Ovary (tissue), 3 donors: ENCODE measurements around the gene TBX6.

Experiments used
- EP300 ChIP-seq: sonication (generic); formaldehyde crosslinking; IDR thresholded peaks from one replicate; pipeline ENCODE4 v1.6.1; 2017; ENCODE audit warnings: antibody characterized with exemption
- POLR2A ChIP-seq: fragments of 450-650 bp; IDR thresholded peaks from one replicate; pipeline ENCODE4 v1.6.1; 2017; ENCODE audit warnings: antibody characterized with exemption, mild to moderate bottlenecking, moderate library complexity
- TF ChIP-seq, protein P1 (sequence below), 3 donors: fragments of 450-650 bp in 2 of 3; fragments of 200-600 bp in 1 of 3; IDR thresholded peaks; one replicate each; pipeline versions ENCODE4 v1.5.1 to v1.8.0; 2016 to 2022; ENCODE audit warnings: antibody characterized with exemption in 3 of 3, mild to moderate bottlenecking in 1 of 3
- donor health status: DM: no; HTN: no; CAD: no.

DNA sequence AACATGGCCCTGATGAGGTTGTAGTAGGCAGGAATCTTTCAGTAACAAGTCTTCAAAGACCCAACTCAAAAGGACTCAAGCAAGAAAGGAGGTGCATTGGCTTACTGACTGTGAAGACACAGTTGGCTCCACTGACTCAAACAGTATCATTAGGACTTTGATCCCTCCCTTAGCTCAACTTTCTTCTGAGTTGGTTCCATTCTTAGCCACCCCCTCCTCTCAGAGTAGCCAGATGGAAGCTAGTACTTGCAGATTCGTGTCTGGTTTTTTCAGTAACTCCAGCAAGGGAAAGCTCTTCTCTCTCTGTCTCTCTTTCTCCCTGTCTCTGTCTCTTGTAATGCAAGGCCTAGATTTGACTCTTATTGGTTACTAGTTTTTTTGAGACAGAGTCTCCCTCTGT, 36.3 kb upstream of the TBX6 start:
- no peak for TF ChIP-seq POLR2A
- TF ChIP-seq, protein P1, sequence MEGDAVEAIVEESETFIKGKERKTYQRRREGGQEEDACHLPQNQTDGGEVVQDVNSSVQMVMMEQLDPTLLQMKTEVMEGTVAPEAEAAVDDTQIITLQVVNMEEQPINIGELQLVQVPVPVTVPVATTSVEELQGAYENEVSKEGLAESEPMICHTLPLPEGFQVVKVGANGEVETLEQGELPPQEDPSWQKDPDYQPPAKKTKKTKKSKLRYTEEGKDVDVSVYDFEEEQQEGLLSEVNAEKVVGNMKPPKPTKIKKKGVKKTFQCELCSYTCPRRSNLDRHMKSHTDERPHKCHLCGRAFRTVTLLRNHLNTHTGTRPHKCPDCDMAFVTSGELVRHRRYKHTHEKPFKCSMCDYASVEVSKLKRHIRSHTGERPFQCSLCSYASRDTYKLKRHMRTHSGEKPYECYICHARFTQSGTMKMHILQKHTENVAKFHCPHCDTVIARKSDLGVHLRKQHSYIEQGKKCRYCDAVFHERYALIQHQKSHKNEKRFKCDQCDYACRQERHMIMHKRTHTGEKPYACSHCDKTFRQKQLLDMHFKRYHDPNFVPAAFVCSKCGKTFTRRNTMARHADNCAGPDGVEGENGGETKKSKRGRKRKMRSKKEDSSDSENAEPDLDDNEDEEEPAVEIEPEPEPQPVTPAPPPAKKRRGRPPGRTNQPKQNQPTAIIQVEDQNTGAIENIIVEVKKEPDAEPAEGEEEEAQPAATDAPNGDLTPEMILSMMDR (IDR thresholded peaks at IDR 0.05), result no peak
- no peak for TF ChIP-seq EP300
